Natural killer cell (primary cell): Measurements from ENCODE around the gene CTIF. TPM values are rescaled to one million over a fixed set of nuclear protein-coding genes. Genes with fewer than 3 reads are reported as not detected.
A peak's percentile ranks its signal among the peaks of the same experiment; 100 is the strongest.

Experiments
- ATAC-seq, 3 donors: fragments of 150-1000 bp in 2 of 3; fragments of 200-7000 bp in 1 of 3; cut with Tn5 transposase; 1 replicate in 1 of 3; 2 replicates in 2 of 3; pipeline ENCODE4 v1.10.0; 2021; ENCODE audit warnings: mild to moderate bottlenecking in 2 of 3, moderate library complexity in 2 of 3
- DNase-seq, 2 donors: peaks; one replicate each; pipeline versions ENCODE4 v3.0.0 to v3.0.0-alpha.2; 2013 to 2021; ENCODE audit warnings: mixed read lengths in 1 of 2
- H3K27ac ChIP-seq: one replicate; pipeline ENCODE4 v1.5.1; 2013; ENCODE audit warnings: mild to moderate bottlenecking, low read length
- H3K27me3 ChIP-seq: one replicate; pipeline ENCODE4 v1.6.1; 2013; ENCODE audit warnings: low read length; ENCODE audit not compliant: control insufficient read depth, insufficient read depth
- H3K36me3 ChIP-seq: one replicate; pipeline ENCODE4 v1.6.1; 2013; ENCODE audit warnings: low read length; ENCODE audit not compliant: control insufficient read depth, insufficient read depth
- H3K4me1 ChIP-seq: one replicate; pipeline ENCODE4 v1.6.1; 2013; ENCODE audit warnings: low read length; ENCODE audit not compliant: control insufficient read depth, insufficient read depth
- H3K4me3 ChIP-seq: one replicate; pipeline ENCODE4 v1.5.1; 2013; ENCODE audit warnings: low read length
- H3K9me3 ChIP-seq: one replicate; pipeline ENCODE4 v1.6.1; 2013; ENCODE audit warnings: low read length; ENCODE audit not compliant: control insufficient read depth, insufficient read depth
- H3K27ac Mint-ChIP-seq, 2 donors: one replicate each; pipeline ENCODE4 v1.8.0; 2022; ENCODE audit warnings: mild to moderate bottlenecking in 2 of 2, mixed read lengths in 2 of 2, moderate library complexity in 1 of 2
- H3K27me3 Mint-ChIP-seq, 2 donors: one replicate each; pipeline ENCODE4 v1.8.0; 2022; ENCODE audit warnings: low read depth in 2 of 2, mixed read lengths in 2 of 2
- H3K36me3 Mint-ChIP-seq: one replicate; pipeline ENCODE4 v1.8.0; 2022; ENCODE audit warnings: mixed read lengths
- H3K4me1 Mint-ChIP-seq, 2 donors: one replicate each; pipeline ENCODE4 v1.8.0; 2022; ENCODE audit warnings: mixed read lengths in 2 of 2
- H3K4me3 Mint-ChIP-seq: one replicate; pipeline ENCODE4 v1.8.0; 2022; ENCODE audit warnings: mild to moderate bottlenecking, moderate library complexity, mixed read lengths
- H3K9me3 Mint-ChIP-seq, 2 donors: one replicate each; pipeline ENCODE4 v1.8.0; 2022; ENCODE audit warnings: mixed read lengths in 2 of 2
- CTCF ChIP-seq: fragments of 200-600 bp; IDR thresholded peaks from one replicate; pipeline ENCODE4 v1.8.0; 2022; ENCODE audit warnings: antibody characterized with exemption
- WGBS: methylation state at CpG from one replicate; pipeline ENCODE4 v1.1.7; 2013; ENCODE audit warnings: missing lambda C conversion rate; ENCODE audit not compliant: insufficient coverage; 5-methylcytosine and 5-hydroxymethylcytosine counted together
- intact Hi-C: fragments of 100-400 bp; cut with micrococcal nuclease; formaldehyde crosslinking; loops from one replicate; pipeline ENCODE4 v1.14.2; 2022
- total RNA-seq, 4 donors: library from RNA; stranded (reverse); fragments of 120-200 nt in 1 of 4; gene quantifications; one replicate each; pipeline versions ENCODE4 v1.2.3 to v1.2.4, GENCODE V29; 2013 to 2022

CTIF gene
- total RNA-seq, 3 donors from 2014 or later (not counting 1 experiment from before 2014, with no cell fraction given): 6.9 to 10.2 (median 8.2) TPM

- Histone ChIP-seq H3K4me1 (no peaks in the 10 kb centered on the region), H3K36me3 (no peaks in the 10 kb centered on the region), H3K27me3 (no peaks in the 10 kb centered on the region), H3K4me3 (no peak overlapping the region), H3K9me3 (no peaks in the 10 kb centered on the region), H3K27ac (no peak overlapping the region)
- intact Hi-C loops: no loop called here
- Mint-ChIP-seq H3K36me3 (no peaks in the 10 kb centered on the region), H3K4me3 (no peak overlapping the region), H3K27me3 (no peaks in the 10 kb centered on the region), H3K4me1 (peaks cover 0 to 17% of the 10 kb centered on the region in 2 donors), H3K27ac (no peak overlapping the region), H3K9me3 (no peaks in the 10 kb centered on the region)
- 100% methylated on average over 2 of the region's 2 CpGs for WGBS
- no peak for DNase-seq
- no peak for ATAC-seq
- TF ChIP-seq CTCF: no peak
Measured at GRCh38 chr18:48723837-48724236, 185.0 kb downstream of the CTIF start.

GRCh38 chr18:48724442-48724841, 185.6 kb downstream of the CTIF start:
- no peaks in the 10 kb centered on the region for H3K27me3 Mint-ChIP-seq
- no peaks in the 10 kb centered on the region for H3K36me3 Mint-ChIP-seq

GRCh38 chr18:48724939-48725338, 186.1 kb downstream of the CTIF start:
- peaks cover 0 to 17% of the 10 kb centered on the region in 2 donors for H3K4me1 Mint-ChIP-seq
- WGBS: 38% methylated on average over 5 of the region's 5 CpGs
- H3K27ac Mint-ChIP-seq: peak overlapping the region in 1 of 2 donors; percentile 25
- H3K9me3 ChIP-seq: no peaks in the 10 kb centered on the region
- TF ChIP-seq CTCF: no peak
- intact Hi-C loops: no loop called here
- H3K4me1 ChIP-seq: no peaks in the 10 kb centered on the region
- no peak for DNase-seq
- no peaks in the 10 kb centered on the region for H3K9me3 Mint-ChIP-seq
- no peaks in the 10 kb centered on the region for H3K36me3 ChIP-seq
- no peaks in the 10 kb centered on the region for H3K27me3 Mint-ChIP-seq
- no peaks in the 10 kb centered on the region for H3K27me3 ChIP-seq
- no peak overlapping the region for H3K27ac ChIP-seq
- no peak overlapping the region for H3K4me3 ChIP-seq
- no peak overlapping the region for H3K4me3 Mint-ChIP-seq
- no peak for ATAC-seq
- no peaks in the 10 kb centered on the region for H3K36me3 Mint-ChIP-seq

More at GRCh38 chr18:48724442-48724841, 185.6 kb downstream of the CTIF start:
- Mint-ChIP-seq H3K4me3 (no peak overlapping the region), H3K27ac (no peak overlapping the region), H3K9me3 (no peaks in the 10 kb centered on the region), H3K4me1 (peaks cover 0 to 17% of the 10 kb centered on the region in 2 donors)
- Histone ChIP-seq H3K27me3 (no peaks in the 10 kb centered on the region), H3K4me1 (no peaks in the 10 kb centered on the region), H3K9me3 (no peaks in the 10 kb centered on the region), H3K4me3 (no peak overlapping the region), H3K36me3 (no peaks in the 10 kb centered on the region), H3K27ac (no peak overlapping the region)
- ATAC-seq: no peak
- no peak for DNase-seq
- TF ChIP-seq CTCF: no peak
- 90% methylated on average over 4 of the region's 4 CpGs for WGBS
- intact Hi-C loops: no loop called here

- H3K27ac ChIP-seq: no peak overlapping the region
- H3K4me1 ChIP-seq: no peaks in the 10 kb centered on the region
- no peak for DNase-seq
- Mint-ChIP-seq H3K36me3 (no peaks in the 10 kb centered on the region), H3K27ac (peak overlapping the region in 1 of 2 donors; percentile 25), H3K9me3 (no peaks in the 10 kb centered on the region), H3K4me3 (no peak overlapping the region), H3K4me1 (peaks cover 0 to 17% of the 10 kb centered on the region in 2 donors), H3K27me3 (no peaks in the 10 kb centered on the region)
- ATAC-seq: no peak
- H3K36me3 ChIP-seq: no peaks in the 10 kb centered on the region
- no peaks in the 10 kb centered on the region for H3K9me3 ChIP-seq
- no peak for TF ChIP-seq CTCF
- H3K4me3 ChIP-seq: no peak overlapping the region
- 94% methylated on average over 3 of the region's 3 CpGs for WGBS
- H3K27me3 ChIP-seq: no peaks in the 10 kb centered on the region
- intact Hi-C loops: no loop called here
Measured at GRCh38 chr18:48725562-48725961, 186.7 kb downstream of the CTIF start.
